ENCODE results near the gene RNF10. TPM values are rescaled to one million over a fixed set of nuclear protein-coding genes. Genes with fewer than 3 reads are reported as not detected.
"Not testable (repeated sequence)": the region's sequence is repeated elsewhere in the genome, so short reads cannot be mapped to it uniquely, and the experiment has no call there.

Gene RNF10
- polyA plus RNA-seq (2013, experiment 1 of 2) = 119 TPM
- 116 TPM for polyA plus RNA-seq (2013, experiment 2 of 2)

DNA sequence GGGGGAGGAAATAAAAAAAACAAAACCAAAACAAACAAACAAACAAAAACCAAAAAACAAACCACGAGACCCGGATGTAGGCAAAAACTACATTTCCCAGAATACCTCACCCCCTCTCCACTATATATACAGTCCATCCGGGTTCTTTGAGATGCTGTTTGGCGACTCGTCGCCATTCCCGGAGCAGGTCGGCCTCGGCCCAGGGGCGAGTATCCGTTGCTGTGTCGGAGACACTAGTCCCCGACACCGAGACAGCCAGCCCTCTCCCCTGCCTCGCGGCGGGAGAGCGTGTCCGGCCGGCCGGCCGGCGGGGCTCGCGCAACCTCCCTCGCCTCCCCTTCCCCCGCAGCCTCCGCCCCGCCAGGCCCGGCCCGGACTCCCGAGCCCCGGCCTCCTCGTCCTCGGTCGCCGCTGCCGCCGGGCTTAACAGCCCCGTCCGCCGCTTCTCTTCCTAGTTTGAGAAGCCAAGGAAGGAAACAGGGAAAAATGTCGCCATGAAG lies at the start of gene RNF10:
Gene RNF10, plus strand, starts transcription at position 154 of the 500 bp plus-strand sequence. CDS start 456 bp downstream, outside the sequence.
- Histone ChIP-seq H3K4me3 (ENCODE audit: extremely low read depth, insufficient read depth, low read length, poor library complexity, severe bottlenecking) (peak within 1 kb of the TSS; percentile 97), H3K9me3 (ENCODE audit: control insufficient read depth, low read length) (no peaks in the 10 kb centered on the region), H3K27ac (ENCODE audit: low read depth, low read length, severe bottlenecking) (peak within 1 kb of the TSS; percentile 75), H3K36me3 (ENCODE audit: control insufficient read depth, insufficient read depth, low read length) (peaks cover 35% of the 10 kb centered on the region), H3K4me1 (ENCODE audit: control insufficient read depth, insufficient read depth, low read length, poor library complexity, severe bottlenecking) (peaks cover 11% of the 10 kb centered on the region)
- WGBS, 2 experiments (ENCODE audit: insufficient coverage in 2 of 2) = 0% methylated on average over 28 to 33 of the region's 43 CpGs

DNA sequence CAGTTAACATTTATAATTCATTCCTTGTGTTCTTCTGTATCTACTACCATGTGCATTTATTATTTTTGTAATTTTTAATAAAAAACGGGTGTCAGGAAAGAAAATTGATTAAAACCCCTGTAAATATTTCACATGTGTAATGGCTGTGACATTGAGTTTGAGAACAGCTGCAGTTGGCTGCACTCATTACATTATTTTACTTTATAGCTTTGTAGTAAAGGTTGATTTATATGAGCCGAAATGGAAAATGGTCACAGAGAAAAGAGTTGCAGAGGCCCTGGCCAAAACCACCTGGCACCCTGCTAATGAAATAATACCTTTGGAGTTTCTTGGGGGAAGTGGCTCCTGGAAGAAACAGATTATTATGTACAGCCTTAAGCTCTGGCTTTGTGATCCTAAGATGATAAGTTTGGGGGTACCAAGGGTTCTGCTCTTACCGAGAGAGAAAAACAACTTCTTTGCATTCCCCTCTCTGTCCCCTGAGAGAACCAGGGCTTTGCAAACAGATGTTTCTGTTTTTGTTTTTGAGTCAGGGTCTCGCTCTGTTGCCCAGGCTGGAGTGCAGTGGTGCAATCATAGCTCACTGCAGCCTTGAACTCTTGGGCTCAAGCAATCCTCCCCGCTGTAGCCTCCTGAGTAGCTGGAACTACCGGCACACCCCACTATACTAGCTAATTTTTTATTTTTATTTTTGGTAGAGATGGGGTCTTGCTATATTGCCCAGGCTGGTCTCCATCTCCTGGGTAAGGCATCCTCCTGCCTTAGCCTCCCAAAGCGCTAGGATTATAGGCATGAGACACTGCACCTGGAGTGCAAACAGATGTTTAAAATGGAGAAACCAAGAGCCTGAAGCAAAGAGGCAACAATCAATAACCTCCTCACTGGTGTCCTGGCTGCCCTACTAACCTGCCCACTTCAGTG lies 47.9 kb upstream of the RNF10 start:
- Histone ChIP-seq H3K9me3 (ENCODE audit: control insufficient read depth, low read length) (no peaks in the 10 kb centered on the region), H3K4me1 (ENCODE audit: control insufficient read depth, insufficient read depth, low read length, poor library complexity, severe bottlenecking) (peaks cover 4% of the 10 kb centered on the region), H3K36me3 (ENCODE audit: control insufficient read depth, insufficient read depth, low read length) (peaks cover 5% of the 10 kb centered on the region), H3K27ac (ENCODE audit: low read depth, low read length, severe bottlenecking) (no peak overlapping the region), H3K4me3 (ENCODE audit: extremely low read depth, insufficient read depth, low read length, poor library complexity, severe bottlenecking) (no peak overlapping the region)
- 90% methylated on average over 2 to 3 of the region's 7 CpGs for WGBS, 2 experiments (ENCODE audit: insufficient coverage in 2 of 2)

DNA sequence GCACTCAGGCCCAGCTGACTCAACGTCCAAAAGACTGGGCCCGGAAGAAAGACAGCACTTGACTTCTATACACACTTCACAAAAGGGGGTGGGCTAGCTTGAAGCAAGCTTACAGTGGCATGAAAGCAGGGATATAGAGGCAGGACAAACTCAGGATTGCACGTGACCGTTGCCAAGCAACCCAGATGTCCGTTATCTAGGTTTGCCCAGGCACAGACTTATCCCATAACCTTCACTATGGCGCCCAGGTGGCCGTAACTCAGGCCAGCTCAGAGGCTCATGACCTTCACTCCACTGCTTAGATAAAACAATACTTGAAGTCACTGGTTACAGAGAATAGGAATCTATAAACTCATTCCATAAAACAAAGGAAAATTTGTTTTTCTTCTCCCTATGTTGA lies 46.6 kb upstream of the RNF10 start:
- not testable (repeated sequence) for H3K4me3 ChIP-seq (ENCODE audit: extremely low read depth, insufficient read depth, low read length, poor library complexity, severe bottlenecking); H3K9me3 ChIP-seq (ENCODE audit: control insufficient read depth, low read length); H3K36me3 ChIP-seq (ENCODE audit: control insufficient read depth, insufficient read depth, low read length); H3K4me1 ChIP-seq (ENCODE audit: control insufficient read depth, insufficient read depth, low read length, poor library complexity, severe bottlenecking)
- 88 to 91% methylated on average over 5 to 6 of the region's 7 CpGs for WGBS, 2 experiments (ENCODE audit: insufficient coverage in 2 of 2)
- H3K27ac ChIP-seq (ENCODE audit: low read depth, low read length, severe bottlenecking) = peak overlapping the region; percentile 64

DNA sequence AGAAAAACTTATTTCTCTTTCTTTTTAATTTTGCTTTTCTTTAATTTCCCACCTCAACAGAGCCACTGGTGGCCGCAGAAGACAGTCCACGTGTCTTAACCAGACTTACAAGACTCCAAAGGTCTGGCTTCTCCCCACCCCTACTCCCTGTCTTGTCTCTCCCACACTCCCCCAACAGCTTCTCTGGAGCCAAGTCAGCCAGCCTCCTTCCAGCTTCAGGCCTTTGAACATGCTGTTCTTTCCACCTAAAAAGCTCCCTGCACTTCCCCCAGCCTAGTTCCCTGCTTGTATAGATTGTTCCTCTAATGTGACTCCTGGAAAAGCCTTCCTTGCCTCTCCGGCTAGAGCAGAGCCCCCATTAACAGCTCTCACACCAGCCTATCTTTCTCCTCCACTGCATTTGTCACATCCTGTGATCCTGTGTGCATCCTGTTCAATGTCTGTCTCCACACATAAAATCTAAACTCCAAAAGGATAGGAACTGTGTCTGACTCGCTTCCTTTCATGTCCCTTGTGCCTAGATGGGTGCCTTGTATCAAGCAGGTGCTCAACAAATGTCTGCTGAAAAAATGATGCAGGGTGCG lies 46.0 kb upstream of the RNF10 start:
- Histone ChIP-seq H3K36me3 (ENCODE audit: control insufficient read depth, insufficient read depth, low read length) (peaks cover 8% of the 10 kb centered on the region), H3K9me3 (ENCODE audit: control insufficient read depth, low read length) (no peaks in the 10 kb centered on the region), H3K4me3 (ENCODE audit: extremely low read depth, insufficient read depth, low read length, poor library complexity, severe bottlenecking) (no peak overlapping the region), H3K4me1 (ENCODE audit: control insufficient read depth, insufficient read depth, low read length, poor library complexity, severe bottlenecking) (peaks cover 4% of the 10 kb centered on the region), H3K27ac (ENCODE audit: low read depth, low read length, severe bottlenecking) (peak overlapping the region; percentile 64)
- WGBS, 2 experiments (ENCODE audit: insufficient coverage in 2 of 2) = 70 to 80% methylated on average over 5 of the region's 5 CpGs

DNA sequence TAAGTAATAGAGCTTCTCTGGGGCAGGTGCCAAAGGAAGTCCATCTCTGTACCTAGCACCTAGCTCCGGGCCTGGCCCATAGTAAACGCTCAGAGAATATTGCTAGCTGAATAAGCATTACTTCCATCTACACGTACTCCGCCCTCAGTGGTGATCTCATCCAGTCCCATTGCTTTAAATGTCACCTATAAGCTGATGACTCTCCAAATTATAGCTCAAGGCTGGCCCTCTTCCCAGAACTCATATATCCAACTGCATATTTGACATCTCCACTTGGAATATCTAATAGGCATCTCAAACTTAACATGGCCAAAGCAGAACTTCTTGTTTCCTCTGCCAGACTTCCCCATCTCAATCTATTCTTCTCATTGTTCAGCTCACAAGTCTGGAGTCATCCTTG lies 45.1 kb upstream of the RNF10 start:
- 92 to 97% methylated on average over 4 of the region's 4 CpGs for WGBS, 2 experiments (ENCODE audit: insufficient coverage in 2 of 2)

DNA sequence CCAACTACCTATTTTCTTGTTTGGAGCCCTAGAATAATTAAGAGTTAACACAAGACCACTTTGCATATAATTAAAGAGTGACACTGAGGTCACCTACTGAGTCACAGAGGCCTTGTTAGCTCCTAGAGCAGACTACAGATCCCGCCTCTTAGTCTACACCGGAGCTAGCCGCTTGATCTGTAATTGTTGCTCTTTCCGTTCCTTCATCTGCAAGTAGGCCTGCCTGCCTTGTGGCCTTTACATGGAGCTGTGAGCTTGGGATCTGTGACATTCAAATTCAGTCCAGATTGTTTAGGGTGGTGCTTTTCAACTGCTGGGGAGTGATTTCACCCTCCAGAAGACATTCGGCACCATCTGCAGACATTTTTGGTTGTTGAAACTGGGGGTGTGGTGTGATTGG lies 43.8 kb upstream of the RNF10 start:
- 89 to 94% methylated on average over 3 to 4 of the region's 5 CpGs for WGBS, 2 experiments (ENCODE audit: insufficient coverage in 2 of 2)
- Histone ChIP-seq H3K4me3 (ENCODE audit: extremely low read depth, insufficient read depth, low read length, poor library complexity, severe bottlenecking) (no peak overlapping the region), H3K36me3 (ENCODE audit: control insufficient read depth, insufficient read depth, low read length) (peaks cover 12% of the 10 kb centered on the region), H3K9me3 (ENCODE audit: control insufficient read depth, low read length) (no peaks in the 10 kb centered on the region), H3K4me1 (ENCODE audit: control insufficient read depth, insufficient read depth, low read length, poor library complexity, severe bottlenecking) (peaks cover 4% of the 10 kb centered on the region), H3K27ac (ENCODE audit: low read depth, low read length, severe bottlenecking) (no peak overlapping the region)

More for the DNA sequence above, 45.1 kb upstream of the RNF10 start:
- no peak overlapping the region for H3K4me3 ChIP-seq (ENCODE audit: extremely low read depth, insufficient read depth, low read length, poor library complexity, severe bottlenecking)
- H3K4me1 ChIP-seq (ENCODE audit: control insufficient read depth, insufficient read depth, low read length, poor library complexity, severe bottlenecking) = peaks cover 4% of the 10 kb centered on the region
- peaks cover 8% of the 10 kb centered on the region for H3K36me3 ChIP-seq (ENCODE audit: control insufficient read depth, insufficient read depth, low read length)
- no peaks in the 10 kb centered on the region for H3K9me3 ChIP-seq (ENCODE audit: control insufficient read depth, low read length)
- H3K27ac ChIP-seq (ENCODE audit: low read depth, low read length, severe bottlenecking) = no peak overlapping the region

DNA sequence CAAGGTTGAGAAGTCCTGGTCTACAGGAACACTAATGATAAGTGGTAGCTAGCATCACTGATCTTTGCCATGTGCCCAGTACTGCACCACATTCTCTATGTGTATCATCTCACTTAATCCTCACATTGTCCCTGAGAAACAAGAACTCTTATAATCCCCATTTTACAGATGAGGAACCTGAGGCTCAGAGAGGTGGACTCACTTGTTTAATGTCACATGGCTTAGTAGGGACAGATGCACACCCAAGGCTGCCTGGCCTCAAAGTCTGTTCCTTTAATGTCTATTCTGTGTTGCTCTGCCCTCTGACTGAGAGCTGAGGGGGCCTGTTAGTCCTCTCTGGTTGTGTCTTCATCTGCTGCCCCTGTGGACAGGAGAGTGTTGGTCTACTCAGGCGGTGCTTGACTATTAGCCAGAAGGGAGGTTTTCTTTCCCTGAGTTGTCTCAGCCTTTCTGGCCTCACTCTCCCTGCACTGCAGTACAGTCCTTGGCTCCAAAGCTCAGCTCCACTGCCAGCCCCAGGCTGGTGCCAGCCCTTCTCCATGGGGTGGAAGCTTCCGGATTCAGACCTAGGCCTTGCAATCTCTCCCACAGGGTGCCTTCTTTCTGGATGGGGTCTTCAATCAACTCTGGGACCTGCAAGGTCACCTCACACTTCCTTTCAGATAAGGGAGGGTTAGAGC lies 43.2 kb upstream of the RNF10 start:
- no peak overlapping the region for H3K4me3 ChIP-seq (ENCODE audit: extremely low read depth, insufficient read depth, low read length, poor library complexity, severe bottlenecking)
- 90 to 100% methylated on average over 2 of the region's 2 CpGs for WGBS, 2 experiments (ENCODE audit: insufficient coverage in 2 of 2)
- H3K4me1 ChIP-seq (ENCODE audit: control insufficient read depth, insufficient read depth, low read length, poor library complexity, severe bottlenecking) = peaks cover 4% of the 10 kb centered on the region
- no peaks in the 10 kb centered on the region for H3K9me3 ChIP-seq (ENCODE audit: control insufficient read depth, low read length)
- no peak overlapping the region for H3K27ac ChIP-seq (ENCODE audit: low read depth, low read length, severe bottlenecking)
- H3K36me3 ChIP-seq (ENCODE audit: control insufficient read depth, insufficient read depth, low read length) = peaks cover 12% of the 10 kb centered on the region

DNA sequence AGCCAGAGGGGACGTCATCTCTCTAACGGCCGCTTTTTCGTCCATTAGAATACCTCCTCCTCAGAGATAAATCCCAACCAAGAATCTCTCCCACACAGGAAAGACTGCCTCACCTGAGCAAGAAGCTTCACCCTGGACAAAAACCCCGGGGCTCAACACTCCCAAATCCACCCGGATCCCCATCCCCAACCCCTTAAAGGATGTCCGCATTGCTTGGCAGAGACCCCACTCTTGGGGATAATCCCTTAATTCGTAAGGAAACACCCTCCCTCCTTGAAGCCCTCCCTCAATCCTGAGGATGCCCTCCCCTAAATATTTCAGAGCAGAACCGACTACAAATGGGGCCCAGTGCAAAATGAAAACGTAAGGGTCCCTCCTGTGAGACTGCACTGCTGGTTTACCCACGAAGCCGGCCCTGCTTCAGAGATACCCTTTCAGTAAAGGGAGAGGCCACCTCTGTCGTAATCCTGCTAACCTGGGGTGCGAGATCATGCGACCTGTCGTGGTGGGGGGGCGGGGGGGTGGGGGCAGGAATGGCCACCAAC lies 38.9 kb upstream of the RNF10 start:
- peak overlapping the region; percentile 97 for H3K4me3 ChIP-seq (ENCODE audit: extremely low read depth, insufficient read depth, low read length, poor library complexity, severe bottlenecking)
- H3K27ac ChIP-seq (ENCODE audit: low read depth, low read length, severe bottlenecking) = no peak overlapping the region
- WGBS, 2 experiments (ENCODE audit: insufficient coverage in 2 of 2) = 13 to 19% methylated on average over 12 of the region's 17 CpGs
- peaks cover 3% of the 10 kb centered on the region for H3K4me1 ChIP-seq (ENCODE audit: control insufficient read depth, insufficient read depth, low read length, poor library complexity, severe bottlenecking)
- peaks cover 34% of the 10 kb centered on the region for H3K36me3 ChIP-seq (ENCODE audit: control insufficient read depth, insufficient read depth, low read length)
- no peaks in the 10 kb centered on the region for H3K9me3 ChIP-seq (ENCODE audit: control insufficient read depth, low read length)

DNA sequence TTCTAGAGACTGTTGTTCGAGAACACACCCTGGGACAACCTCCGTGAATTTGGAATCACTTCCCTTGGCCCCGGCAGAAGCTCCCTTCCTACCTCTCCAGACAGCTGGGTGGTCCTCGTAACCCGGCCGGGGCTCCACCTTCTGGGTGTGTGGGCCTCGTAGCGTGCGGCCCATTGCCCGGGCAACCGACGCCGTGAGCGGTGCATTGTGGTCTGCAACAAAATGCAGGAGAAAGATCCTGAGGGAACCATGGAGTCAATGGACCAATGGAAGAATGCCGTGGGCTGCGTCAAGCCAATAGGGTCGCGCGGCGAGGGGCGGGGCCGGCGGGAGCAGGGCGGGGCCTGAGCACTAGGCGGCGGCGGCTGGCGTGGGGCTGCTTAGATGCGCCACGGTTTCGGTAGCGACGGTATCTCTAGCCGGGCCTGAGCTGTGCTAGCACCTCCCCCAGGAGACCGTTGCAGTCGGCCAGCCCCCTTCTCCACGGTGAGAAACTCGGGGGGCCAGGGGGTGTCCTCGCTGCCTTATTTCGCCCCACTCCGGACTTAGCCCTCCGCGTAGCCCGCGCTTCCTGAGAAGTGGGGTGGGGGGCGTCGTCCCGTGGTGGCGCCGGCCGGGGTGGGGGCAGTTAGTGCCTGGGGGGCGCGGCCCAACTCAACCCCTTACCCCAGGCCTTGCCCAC lies 38.3 kb upstream of the RNF10 start, which contains the start of gene DYNLL1:
Gene DYNLL1, plus strand, starts transcription at position 383 of the 682 bp plus-strand sequence. CDS start 309 bp downstream, outside the sequence.
- Histone ChIP-seq H3K9me3 (ENCODE audit: control insufficient read depth, low read length) (no peaks in the 10 kb centered on the region), H3K4me3 (ENCODE audit: extremely low read depth, insufficient read depth, low read length, poor library complexity, severe bottlenecking) (peak within 1 kb of the TSS; percentile 97), H3K36me3 (ENCODE audit: control insufficient read depth, insufficient read depth, low read length) (peaks cover 38% of the 10 kb centered on the region), H3K27ac (ENCODE audit: low read depth, low read length, severe bottlenecking) (peak within 1 kb of the TSS; percentile 84), H3K4me1 (ENCODE audit: control insufficient read depth, insufficient read depth, low read length, poor library complexity, severe bottlenecking) (peaks cover 3% of the 10 kb centered on the region)
- 1 to 2% methylated on average over 36 to 43 of the region's 53 CpGs for WGBS, 2 experiments (ENCODE audit: insufficient coverage in 2 of 2)

Measured in mesodermal cell (in vitro differentiated cells).